BJ (cell line): ENCODE data around the gene C19orf73. TPM values are rescaled to one million over a fixed set of nuclear protein-coding genes. Genes with fewer than 3 reads are reported as not detected.

Experiments used
- CTCF ChIA-PET: fragments of 350-600 bp; formaldehyde crosslinking; extraction: SDS; loops from one replicate; lab custom pipeline; 2021; ENCODE audit warnings: antibody characterized with exemption, inconsistent platforms; lab: Yijun Ruan, JAX
- POLR2A ChIA-PET: fragments of 300-600 bp; sonication (Branson Sonifier 250); formaldehyde crosslinking; extraction: SDS; loops from one replicate; lab custom pipeline; 2021; ENCODE audit warnings: antibody characterized with exemption; lab: Charles Lee
- DNase-seq: peaks from one replicate; pipeline ENCODE4 v3.0.0-alpha.2; 2011; ENCODE audit warnings: low read depth
- H3K27me3 ChIP-seq: 2 replicates; pipeline ENCODE4 v1.6.0; 2011; ENCODE audit warnings: low read length; ENCODE audit not compliant: control insufficient read depth, insufficient read depth
- H3K36me3 ChIP-seq: 2 replicates; pipeline ENCODE4 v1.5.1; 2011; ENCODE audit warnings: low read length; ENCODE audit not compliant: control insufficient read depth, insufficient read depth
- H3K4me3 ChIP-seq: 2 replicates; pipeline ENCODE4 v1.5.1; 2011; ENCODE audit warnings: low read depth, mild to moderate bottlenecking, control low read depth, low read length
- CTCF ChIP-seq: IDR thresholded peaks from 2 replicates; pipeline ENCODE4 v1.5.1; 2011; ENCODE audit warnings: low read depth, mild to moderate bottlenecking, control low read depth, inconsistent platforms, low read length, moderate library complexity; ENCODE audit not compliant: insufficient read depth
- polyA minus RNA-seq: library from RNA; depleted of rRNA, polyadenylated mRNA; stranded (reverse); fragments of >200 nt; gene quantifications from 2 replicates; pipeline ENCODE4 v1.2.3, GENCODE V29; 2011; rRNA and poly(A)+ RNA removed
- polyA plus RNA-seq: library from polyadenylated mRNA; depleted of rRNA; stranded (reverse); fragments of >200 nt; gene quantifications from 2 replicates; pipeline ENCODE4 v1.2.3, GENCODE V29; 2011; rRNA removed

Gene C19orf73
- polyA plus RNA-seq (0.67 and 0.94 TPM in 2 replicates), polyA minus RNA-seq (not detected in 2 replicates)

- ChIA-PET CTCF (interaction anchor here (1.8 to 2.0 kb wide), 2 partner anchors 11 to 12 kb away, joined by 4 to 6 read pairs; no protein-coding TSS in a partner anchor), POLR2A (no interaction called here)
- no peak for DNase-seq
- peak; percentile 19; the same call in 1 of the 2 replicates for TF ChIP-seq CTCF
- Histone ChIP-seq H3K27me3 (peaks cover 4% of the 10 kb centered on the region; the same call in 1 of the 2 replicates), H3K4me3 (peak within 1 kb of the TSS; percentile 92), H3K36me3 (no peaks in the 10 kb centered on the region)
Observed at GRCh38 chr19:49118565-49119410, at the start of gene C19orf73. TSS of gene C19orf73 (minus strand) at chr19:49119143. CDS start at chr19:49119022, 121 bp downstream.

- no peak for TF ChIP-seq CTCF
- ChIA-PET POLR2A (no interaction called here), CTCF (interaction anchor here (1.1 kb wide), 1 partner anchor 29 kb away, joined by 3 read pairs; no protein-coding TSS in a partner anchor)
- no peak for DNase-seq
- Histone ChIP-seq H3K36me3 (peaks cover 20% of the 10 kb centered on the region), H3K4me3 (no peak overlapping the region), H3K27me3 (no peaks in the 10 kb centered on the region)
Observed at GRCh38 chr19:49168421-49168820, 49.5 kb upstream of the C19orf73 start.

- H3K4me3 ChIP-seq: no peak overlapping the region
- H3K36me3 ChIP-seq: peaks cover 18% of the 10 kb centered on the region
- H3K27me3 ChIP-seq: no peaks in the 10 kb centered on the region
- TF ChIP-seq CTCF: no peak
- ChIA-PET CTCF (interaction anchor here (1.1 kb wide), 1 partner anchor 30 kb away, joined by 3 read pairs; no protein-coding TSS in a partner anchor), POLR2A (no interaction called here)
- no peak for DNase-seq
Observed at GRCh38 chr19:49167857-49168409, 49.0 kb upstream of the C19orf73 start.

GRCh38 chr19:49165865-49166301, 46.9 kb upstream of the C19orf73 start:
- Histone ChIP-seq H3K4me3 (no peak overlapping the region), H3K36me3 (peaks cover 8% of the 10 kb centered on the region; the same call in 1 of the 2 replicates), H3K27me3 (no peaks in the 10 kb centered on the region)
- no peak for DNase-seq
- no peak for TF ChIP-seq CTCF
- POLR2A ChIA-PET: no interaction called here
- CTCF ChIA-PET: interaction anchor here (1.2 kb wide), 1 partner anchor 32 kb away, joined by 6 read pairs; no protein-coding TSS in a partner anchor
